Measurements from ENCODE around the gene BCL2L1.
A peak's percentile ranks its signal among the peaks of the same experiment; 100 is the strongest.
"Not testable (repeated sequence)": the region's sequence is repeated elsewhere in the genome, so short reads cannot be mapped to it uniquely, and the experiment has no call there.

BCL2L1 gene

DNA sequence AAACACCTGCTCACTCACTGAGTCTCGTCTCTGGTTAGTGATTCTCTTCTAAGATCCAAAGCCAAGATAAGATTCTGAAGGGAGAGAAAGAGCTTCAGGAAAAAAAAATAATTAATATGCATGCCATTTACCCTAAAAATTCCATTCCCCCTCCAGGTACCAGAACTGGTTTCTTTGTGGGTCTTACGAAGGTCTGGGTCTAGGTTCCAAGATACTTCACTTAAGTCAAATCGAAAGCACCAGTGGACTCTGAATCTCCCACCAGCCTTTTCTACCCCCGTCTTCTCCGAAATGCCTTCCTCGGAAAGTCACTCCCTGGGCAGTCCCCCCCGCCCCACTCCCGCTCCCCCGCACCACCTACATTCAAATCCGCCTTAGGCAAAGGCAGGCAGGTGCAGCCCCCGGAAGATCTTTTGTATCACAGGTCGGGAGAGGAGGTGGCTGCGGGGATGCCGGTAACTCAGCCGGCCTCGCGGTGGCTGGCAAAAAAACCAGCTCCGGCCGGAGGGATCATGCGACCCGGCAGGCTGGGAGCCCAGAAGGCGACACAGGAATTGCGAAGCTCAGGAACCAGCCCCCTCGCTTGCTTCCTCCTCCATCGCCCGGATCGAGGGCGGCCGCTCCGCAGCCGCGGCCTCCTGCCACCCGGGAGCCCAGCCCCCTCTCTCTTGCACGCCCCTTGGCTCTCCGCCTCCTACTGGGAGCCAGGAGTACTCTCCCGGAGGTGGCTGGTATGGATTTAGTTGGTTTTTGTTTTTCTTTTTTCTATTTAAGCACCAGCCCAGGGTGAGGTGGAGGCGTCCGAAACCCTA, at the start of gene BCL2L1:
Gene BCL2L1, minus strand, starts transcription at position 612 of the 812 bp plus-strand sequence. CDS start 650 bp downstream, outside the sequence.
- DNase-seq = peak; percentile 84

DNA sequence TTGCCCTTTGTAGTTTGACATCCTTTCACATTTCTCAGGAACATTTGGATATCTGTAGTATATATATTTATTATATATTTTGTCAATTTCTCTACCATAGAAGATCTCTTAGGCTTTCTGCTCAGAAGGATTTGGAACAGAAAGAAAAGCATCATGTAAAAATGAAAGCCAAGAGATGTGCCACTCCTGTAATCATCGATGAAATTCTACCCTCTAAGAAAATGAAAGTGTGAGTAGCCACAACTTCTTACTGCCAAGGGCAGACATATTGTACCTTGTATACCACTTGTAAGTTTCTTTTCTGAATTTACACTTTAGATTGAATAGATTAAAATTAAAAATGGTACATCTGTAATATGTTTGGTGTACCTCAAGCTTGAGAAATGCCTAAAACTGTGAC, 47.6 kb upstream of the BCL2L1 start:
- DNase-seq = no peak

DNA sequence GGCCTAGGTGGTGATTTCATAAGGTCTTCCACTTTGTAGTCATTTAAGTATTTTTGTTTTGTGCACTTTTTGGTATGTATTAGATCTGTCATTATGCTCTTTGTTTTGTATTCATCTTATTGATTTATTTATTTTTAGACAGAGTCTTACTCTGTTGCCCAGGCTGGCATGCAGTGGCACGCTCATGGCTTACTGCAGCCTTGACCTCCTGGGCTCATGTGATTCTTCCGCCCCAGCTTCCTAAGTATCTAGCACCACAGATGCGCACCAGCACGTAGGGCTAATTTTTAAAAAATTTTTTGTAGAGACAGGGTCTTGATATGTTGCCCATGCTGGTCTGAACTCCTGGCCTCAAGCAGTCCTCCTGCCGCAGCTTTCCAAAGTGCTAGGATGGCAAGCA, 47.0 kb upstream of the BCL2L1 start:
- DNase-seq = no peak

DNA sequence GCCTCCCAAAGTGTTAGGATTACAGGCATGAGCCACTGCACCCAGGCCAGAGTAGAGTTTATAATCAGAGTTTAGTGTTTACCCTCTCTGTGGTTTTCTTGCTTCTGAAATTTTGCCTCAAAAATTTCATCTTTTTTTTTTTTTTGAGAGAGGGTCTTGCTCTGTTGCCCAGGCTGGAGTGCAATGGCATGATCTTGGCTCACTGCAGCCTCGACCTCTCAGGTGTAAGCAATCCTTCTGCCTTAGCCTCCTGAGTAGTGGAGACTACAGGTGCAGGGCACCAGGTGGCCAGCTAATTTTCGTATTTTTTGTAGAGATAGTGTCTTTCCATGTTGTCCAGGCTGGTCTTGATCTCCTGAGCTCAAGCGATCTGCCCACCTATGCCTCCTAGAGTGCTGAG, 45.1 kb upstream of the BCL2L1 start:
- DNase-seq = no peak

DNA sequence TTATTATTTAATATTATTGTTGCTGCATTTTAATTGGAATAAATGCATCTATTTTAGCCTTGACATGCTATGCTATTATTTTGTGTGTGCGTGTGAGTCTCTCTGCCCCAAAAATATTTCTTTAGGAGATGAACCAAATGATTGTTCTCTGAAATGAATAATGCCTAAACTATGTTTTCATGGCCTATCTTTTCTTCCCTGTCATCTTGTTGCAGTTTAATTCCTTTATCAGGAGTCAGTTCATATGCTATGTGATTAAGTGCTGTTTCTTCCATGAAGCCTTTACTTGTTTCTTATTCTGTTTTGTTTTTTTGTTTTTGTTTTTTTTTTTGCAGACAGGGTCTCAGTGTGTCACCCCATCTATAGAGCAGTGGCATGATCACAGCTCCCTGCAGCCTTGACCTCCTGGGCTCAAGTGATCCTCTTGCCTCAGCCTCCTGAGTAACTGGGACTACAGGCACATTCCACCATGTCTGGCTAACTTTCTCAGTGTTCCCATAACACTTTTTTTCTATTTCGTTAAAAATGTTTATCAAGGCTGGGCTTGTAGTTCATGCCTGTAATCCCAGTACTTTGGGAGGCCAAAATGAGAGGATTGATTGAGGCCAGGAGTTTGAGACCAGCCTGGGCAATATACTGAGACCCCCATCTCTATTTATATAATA, 42.1 kb upstream of the BCL2L1 start:
- DNase-seq = peak; percentile 56

DNA sequence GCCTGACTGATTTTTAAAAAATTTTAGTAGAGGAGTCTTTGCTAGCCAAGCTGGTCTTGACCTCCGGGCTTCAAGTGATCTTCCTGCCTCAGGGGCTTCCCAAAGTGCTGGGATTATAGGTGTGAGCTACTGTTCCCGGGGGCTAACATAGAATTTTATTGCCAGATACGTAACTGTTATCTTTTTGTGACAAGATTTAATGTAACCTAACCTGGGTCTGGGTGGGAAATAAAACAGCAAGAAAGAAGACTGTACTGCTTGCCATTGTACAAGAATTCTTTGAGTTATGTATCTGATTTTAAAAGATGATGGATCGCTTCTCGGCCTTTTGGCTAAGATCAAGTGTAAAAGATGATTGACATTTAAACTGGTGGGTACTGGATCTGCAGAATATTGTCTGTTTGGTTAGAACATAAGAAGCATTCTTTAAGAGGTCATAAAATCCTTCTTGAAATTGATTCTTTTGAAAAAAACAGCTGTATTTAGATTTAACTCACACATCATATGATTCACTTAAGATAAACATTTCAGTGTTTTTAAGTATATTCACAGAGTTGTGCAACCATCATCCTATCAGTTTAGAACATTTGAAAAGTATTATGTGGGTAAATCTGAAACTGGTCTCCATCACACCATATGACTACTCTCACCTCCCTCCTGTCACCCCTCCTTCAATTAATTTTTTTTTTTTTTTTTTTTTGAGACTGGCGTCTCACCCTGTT, 38.0 kb upstream of the BCL2L1 start:
- peak; percentile 94 for DNase-seq

DNA sequence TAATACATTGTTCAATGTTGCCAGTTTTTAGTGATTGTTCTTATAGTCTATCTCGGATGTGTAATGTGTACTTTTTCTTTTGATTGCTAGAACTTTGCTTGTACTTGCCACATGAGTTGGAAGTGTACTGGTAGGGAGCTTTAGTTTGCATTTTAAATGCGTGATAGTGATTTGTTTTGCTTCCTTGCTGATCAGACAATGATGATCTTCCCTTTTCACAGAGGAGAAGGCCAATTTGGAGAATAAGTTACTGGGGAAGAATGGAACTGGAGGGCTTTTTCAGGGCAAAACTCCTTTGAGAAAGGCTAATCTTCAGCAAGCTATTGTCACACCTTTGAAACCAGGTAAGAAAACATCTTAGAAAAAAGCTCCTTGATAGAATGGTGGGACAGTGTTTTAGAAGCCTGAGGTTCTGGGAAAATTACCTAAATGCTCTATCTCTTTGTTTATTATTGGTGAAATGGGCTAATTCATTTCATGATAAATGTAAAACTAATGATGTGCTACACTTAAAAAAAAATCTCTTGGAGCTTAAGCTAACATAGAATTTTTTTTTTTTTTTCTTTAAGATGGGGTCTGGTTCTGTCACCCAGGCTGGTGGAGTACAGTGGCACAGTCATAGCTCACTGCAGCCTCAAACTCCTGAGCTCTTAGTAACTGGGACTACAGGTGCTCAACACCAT, 37.3 kb upstream of the BCL2L1 start:
- no peak for DNase-seq

DNA sequence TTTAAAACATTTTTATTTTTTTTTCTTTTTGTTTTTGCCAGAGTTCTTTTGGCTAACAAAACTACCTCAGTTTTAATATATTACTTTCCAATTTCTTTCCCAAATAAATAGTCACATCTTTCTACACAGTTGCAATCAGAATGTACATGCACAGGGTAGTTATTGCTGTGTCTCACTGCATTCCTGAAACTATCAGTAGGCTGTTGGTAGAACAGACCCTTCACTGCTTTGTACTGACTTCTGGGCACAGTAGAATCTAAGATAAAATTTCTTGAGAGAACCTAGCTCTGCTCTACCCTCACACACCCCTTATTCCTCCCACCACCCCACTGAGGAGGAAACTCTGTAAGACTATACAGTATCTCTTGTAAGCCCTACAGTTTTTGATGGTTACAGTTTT, 36.3 kb upstream of the BCL2L1 start:
- no peak for DNase-seq

DNA sequence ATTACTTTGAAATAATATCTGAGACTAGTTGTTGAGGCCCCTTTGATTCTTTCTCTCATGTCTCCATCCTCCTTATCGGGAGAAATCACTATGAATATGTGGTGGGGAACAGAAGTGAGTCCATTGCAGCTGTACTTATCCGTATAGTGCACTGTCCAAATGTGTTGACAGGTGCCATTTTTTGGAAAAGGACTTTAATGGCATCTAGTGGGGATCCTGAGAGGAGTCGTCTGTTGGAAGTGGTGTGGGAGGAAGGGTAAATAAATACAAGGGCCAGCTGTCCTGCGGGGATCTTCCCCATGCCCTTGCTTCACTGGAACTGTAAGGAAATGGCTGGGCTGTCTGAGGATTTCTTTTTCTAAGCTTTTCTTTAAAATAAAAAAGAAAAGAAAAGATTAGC, 35.9 kb upstream of the BCL2L1 start:
- DNase-seq = no peak

DNA sequence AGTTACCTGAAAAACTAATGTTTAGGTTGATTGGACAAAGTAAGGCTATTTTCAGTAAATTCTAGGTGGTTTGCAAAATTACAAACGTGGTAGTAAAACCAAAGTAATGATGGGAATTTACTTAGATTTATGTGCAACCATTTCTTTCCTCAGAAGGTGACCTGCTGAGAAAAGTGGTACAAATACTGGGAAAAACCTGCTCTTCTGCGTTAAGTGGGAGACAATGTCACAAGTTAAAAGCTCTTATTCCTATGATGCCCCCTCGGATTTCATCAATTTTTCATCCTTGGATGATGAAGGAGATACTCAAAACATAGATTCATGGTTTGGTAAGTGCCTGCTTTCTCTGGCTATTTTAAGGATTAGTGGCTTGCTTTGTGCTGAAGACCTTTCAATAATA, 34.6 kb upstream of the BCL2L1 start:
- DNase-seq = no peak

DNA sequence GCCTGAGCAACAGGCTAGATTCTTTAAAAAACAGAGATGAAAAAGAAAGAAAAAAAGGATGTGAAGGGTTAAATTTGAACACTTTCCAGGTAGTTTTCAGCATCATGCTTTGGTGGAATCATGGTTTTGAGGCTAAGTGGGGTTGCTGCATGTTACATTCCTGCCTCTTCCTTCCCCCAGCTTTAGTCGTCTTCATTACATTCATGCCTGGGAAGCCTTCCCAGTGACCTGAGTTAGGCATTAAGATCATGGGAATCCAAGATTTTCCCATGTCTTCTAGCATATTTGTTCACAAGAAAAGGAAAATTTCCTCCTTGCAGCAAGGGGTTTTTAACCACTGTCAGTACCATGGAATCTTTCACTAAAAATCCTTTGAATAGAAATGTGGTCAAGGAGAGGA, 28.5 kb upstream of the BCL2L1 start:
- peak; percentile 59 for DNase-seq

DNA sequence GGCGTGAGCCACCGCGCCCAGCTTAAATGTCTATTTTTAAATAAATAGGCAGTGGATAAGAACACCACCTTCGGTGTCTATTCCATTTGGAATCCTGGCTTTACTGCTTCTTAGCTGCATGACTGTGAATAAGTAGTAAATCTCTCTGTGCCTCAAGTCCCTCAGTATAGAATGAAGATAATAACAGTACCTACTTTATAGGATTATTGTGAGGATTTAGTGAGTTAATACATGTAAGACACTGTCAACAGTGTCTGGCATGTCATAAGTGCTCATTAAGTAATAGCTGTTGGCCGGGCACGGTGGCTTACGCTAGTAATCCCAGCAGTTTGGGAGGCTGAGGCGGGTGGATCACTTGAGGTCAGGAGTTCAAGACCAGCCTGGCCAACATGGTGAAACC, 26.6 kb upstream of the BCL2L1 start:
- DNase-seq = no peak

DNA sequence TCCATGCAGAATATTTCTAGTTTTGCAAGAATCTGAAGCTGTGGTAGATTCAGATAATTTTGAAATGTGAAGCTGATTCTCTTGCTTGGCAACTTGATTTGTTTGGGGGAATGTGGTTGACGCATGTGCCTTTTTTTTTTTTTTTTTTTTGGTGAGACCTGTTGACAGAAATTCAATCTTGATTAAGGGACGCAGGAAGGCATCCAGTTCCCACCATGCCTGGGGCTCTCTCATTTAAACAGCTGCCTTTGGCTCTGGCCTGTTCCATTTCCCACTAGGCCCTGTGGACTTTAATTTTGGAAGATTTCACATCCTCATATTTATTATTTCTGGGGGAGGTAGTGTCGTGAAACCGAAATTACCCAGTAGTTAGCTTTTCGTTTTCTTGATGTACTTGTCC, 25.0 kb upstream of the BCL2L1 start:
- no peak for DNase-seq

DNA sequence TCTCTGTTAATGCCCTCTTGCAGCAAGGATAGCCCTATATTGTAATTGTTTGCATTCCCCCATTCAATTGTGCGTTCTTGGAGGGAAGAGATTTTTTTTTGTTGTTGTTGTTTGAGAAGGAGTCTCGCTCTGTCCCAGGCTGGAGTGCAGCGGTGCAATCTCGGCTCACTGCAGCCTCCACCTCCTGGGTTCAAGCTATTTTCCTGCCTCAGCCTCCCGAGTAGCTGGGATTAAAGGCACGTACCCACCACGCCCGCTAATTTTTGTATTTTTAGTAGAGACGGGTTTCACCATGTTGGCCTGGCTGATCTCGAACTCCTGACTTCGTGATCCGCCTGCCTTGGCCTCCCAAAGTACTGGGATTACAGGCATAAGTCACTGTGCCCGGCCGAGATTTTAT, 24.4 kb upstream of the BCL2L1 start:
- not testable (repeated sequence) for DNase-seq

DNA sequence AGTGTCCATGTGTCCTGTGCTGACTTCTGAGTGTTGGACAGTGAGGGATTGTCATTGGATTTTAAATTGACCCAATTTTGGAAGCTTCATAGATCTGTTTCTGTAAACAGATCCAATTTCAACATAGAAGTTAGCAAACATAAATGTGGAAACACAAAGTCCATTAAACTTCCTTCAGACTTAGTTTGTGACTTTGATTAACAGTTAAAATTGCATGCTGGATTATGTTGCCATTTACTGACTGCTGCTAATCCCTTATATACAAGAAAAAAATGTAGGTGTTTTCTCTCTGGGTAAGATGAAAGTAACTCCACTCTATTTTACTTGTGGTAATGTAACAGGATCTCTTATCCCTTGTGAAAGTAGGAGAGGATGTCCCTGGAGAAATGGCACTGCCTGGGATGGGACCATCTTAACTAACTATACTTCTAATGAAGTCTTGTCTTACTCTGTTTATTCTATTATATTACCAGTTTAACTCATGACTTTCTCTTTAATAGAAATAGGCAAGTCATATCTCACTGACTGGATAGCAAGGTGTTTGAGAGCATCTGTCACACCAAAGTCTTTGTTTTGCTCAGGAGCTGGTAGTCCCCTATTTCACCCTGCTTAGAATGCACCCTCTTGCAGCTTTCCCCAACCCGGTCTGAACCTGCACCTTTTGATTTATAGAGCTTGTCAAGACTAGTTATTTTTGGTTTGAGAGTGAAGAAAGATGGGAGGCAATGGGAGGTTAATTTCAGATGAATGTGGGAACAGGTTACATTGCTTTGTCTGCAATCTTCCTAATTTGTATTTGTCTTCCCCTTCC, 23.6 kb upstream of the BCL2L1 start:
- no peak for DNase-seq

DNA sequence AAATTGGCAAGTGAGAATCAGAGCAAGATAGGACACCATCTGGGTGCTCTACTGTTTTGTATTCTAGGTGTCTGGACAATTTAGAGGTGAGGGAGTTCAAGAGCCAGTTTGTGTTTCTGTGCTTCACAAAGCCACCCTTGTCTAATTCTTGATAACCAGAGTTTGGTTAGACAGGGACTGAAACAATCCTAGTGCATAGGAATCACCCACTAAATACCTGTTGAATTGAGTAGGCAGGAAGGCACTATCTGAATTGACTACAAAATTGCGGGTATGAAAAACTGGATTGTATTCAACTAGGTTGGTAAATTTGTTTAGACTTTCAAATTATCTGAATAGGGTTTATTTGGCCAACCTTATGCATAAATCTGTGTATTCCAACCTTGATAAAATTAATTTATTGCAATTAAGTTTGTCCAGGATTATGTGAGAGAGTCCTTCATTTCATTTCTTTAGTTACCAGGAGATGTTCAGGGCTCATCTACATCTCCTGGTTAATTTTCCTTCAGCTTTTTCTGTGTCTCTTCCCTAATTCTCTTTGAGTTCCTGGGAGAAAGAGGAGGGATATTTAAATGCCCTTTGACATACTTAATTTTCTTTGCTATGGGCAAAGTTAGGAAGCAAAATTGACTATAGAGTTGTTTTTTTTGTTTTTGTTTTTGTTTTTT, 18.1 kb upstream of the BCL2L1 start:
- no peak for DNase-seq

DNA sequence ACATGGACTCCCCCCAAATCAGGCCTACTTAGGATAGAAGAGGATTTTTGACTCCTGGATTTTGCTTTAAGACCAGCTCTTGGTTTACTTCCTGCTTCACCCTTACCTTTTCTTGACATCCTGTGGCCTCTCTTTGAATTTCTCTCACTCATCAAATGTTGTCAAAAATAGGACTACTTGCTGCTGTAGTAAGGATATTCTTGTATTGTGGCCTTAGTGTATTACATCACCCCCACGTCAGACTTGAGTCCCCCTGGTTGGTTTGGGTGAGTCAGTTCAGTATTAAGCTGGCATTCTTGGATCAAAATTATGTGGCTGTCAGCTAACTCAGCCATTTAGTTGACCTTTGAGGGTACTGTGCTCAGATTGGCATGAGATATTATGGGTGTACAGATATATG, 17.5 kb upstream of the BCL2L1 start:
- DNase-seq = peak; percentile 74

DNA sequence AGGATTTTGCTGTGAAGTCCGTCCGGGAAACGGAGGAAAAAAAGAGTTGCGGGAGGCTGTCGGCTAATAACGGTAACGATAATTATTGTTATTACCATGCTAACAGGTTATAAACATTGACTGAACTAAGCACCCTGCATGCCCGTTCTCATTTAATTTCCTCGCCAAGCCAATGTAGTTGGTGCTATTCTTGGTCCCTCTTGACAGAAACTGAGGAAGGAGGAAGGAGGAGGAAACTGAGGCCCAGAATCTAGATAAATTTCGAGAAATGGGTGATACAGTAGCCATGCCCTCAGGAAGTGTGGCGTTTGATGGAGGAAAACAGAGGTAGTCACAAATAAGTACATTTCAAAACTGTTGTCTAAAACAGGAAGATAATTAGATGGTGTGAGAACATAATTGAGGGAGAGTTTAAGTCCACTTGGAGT, 16.9 kb upstream of the BCL2L1 start:
- no peak for DNase-seq

DNA sequence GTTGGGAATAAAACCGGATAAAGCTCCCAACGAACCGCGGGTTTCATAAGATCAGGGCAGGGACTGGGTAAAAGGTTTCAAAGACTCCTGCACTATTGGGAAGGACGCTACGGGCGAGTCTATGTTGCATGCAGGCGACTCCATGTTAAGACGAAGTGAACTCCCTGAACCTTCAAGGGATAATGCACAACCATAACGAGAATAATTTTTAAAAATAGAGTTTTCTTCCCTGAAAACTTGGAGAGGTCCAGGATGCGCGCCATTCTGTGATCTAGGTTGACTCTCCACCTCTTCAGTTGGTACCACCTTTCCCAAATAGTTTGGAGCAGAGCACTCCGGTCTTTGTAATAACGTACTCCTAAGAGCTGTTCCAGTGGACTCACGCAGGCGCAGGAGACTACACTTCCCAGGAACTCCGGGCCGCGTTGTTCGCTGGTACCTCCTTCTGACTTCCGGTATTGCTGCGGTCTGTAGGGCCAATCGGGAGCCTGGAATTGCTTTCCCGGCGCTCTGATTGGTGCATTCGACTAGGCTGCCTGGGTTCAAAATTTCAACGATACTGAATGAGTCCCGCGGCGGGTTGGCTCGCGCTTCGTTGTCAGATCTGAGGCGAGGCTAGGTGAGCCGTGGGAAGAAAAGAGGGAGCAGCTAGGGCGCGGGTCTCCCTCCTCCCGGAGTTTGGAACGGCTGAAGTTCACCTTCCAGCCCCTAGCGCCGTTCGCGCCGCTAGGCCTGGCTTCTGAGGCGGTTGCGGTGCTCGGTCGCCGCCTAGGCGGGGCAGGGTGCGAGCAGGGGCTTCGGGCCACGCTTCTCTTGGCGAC, 16.3 kb upstream of the BCL2L1 start, which contains the start of gene TPX2:
Gene TPX2, plus strand, starts transcription at position 562 of the 821 bp plus-strand sequence. CDS start 18,187 bp downstream, outside the sequence.
- DNase-seq = peak; percentile 98

DNA sequence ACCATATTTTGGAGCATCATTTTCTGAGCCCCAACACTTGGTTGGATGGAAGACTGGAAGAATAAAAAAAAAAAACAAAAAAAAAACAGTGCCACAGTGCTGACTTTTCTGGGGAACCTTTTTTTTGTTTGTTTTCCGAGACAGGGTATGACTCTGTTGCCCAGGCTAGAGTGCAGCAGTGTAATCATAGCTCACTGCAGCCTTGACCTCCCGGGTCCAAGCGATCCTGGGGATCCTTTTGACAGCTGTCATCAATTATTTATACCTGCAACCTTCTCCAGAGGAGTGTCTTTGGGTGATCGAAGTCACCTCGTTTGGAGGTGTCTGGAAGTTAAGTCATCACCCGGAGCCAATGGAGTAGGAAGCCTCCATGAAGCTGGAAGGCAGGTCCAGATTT, 8.7 kb upstream of the BCL2L1 start:
- DNase-seq = no peak
